Hindlimb muscle (tissue), 1 donor: ENCODE data around the gene FBXO39. TPM values are rescaled to one million over a fixed set of nuclear protein-coding genes. Genes with fewer than 3 reads are reported as not detected.
"Not testable (repeated sequence)": the region's sequence is repeated elsewhere in the genome, so short reads cannot be mapped to it uniquely, and the experiment has no call there.

ENCODE experiments used
- DNase-seq: peaks from one replicate; pipeline ENCODE4 v3.0.0-alpha.2; 2013
- polyA plus RNA-seq: library from polyadenylated mRNA; unstranded; fragments of 120-200 nt; gene quantifications from one replicate; pipeline ENCODE4 v1.2.1, GENCODE V29; 2013; ENCODE audit not compliant: insufficient read length

The FBXO39 gene
- polyA plus RNA-seq, 1 donor, result not detected

DNA sequence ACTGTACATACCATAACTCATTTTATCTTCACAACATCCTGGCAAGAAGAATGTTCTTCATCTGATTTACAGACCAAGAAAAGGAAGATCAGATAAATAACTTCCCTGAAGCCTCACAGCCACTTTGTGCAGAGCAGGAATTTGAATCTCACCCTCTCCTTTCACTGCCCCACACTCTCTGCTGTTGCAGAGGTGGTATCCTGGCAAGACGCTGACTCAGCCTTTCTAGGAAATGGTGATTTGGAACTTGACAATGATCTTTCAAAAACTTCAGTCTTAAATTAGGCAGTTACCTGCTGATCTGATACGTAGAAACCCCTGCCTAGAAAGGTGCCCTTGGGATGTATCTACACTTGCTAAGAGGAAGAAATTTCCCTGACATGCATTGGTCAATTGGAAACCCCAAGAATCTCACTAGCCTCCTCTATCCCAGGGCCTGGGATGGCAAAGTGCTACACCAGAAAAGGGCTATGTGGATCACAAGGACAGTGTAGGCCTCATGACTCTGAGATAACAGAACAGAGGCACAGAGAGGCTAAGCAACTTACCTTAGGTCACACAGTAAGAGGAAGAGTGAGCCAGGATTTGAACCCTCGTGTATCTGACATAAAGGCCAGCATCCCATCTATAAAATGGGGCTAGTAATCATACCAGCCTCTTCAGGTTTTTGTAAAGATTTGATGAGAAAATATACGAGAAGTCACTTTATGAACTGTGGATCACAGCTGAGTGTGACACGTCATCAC, 17.9 kb downstream of the FBXO39 start:
- DNase-seq, result no peak

DNA sequence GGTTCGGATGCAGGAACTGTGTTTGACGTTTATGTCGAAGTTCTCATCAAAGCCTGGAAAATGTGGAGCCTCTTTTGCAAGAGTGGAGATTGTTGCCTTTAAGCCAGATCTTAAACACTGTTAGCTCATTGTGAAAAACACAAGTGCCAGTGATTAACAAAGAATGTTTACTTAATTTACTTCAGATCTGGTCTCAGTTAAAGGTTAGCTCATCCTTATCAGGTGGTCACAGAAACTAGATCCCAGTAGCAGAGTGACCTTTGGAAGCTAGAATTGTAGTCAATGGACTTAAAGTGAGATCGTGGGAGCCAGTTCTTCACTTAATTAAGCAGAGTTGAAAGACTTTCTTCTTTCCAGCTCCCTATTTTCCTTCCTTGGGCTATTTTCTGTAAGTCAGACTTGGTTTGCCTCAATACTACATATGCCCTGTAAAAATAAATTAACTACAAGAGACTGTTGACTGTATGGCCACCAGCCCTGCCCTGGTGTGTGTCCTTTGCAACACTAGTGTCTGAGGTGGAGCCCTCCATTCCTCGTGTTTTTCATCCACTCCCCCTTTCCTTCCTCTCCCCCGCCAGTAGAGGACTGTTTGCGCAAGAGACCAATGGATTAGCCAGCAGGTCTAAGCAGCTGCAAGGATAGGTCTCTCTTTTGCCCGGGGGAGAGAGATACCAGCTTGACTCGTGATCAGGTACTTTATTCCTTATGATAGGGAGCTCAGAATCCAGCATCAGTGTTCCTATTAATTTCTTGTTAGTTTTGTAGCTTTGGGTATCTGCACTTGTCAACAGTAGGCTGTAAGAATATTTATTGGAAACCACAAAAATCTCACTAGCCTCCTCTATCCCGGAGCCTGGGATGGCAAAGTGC, 20.2 kb downstream of the FBXO39 start:
- DNase-seq, result no peak

DNA sequence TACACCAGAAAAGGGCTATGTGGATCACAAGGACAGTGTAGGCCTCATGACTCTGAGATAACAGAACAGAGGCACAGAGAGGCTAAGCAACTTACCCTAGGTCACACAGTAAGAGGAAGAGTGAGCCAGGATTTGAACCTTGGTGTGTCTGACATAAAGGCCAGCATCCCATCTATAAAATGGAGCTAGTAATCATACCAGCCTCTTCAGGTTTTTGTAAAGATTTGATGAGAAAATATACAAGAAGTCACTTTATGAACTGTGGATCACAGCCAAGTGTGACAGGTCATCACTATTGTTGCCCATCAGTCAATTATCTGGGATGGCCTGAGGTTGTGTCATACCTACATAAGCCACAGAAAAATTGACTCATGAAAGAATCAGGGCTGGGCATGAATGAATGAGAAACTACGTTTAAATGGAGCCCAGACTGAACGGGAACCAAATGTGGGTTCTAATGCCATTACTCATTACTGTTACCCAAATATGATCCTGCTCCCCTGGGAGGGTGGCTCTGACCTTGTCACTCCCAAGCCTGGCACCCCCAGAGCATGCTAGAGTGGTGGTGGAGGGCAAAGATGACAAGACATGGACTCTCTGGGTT, 21.0 kb downstream of the FBXO39 start:
- no peak for DNase-seq

GRCh38 chr17:6797718-6798351, 21.8 kb downstream of the FBXO39 start:
- DNase-seq, result no peak

- DNase-seq, result no peak
These were observed 23.7 kb downstream of the FBXO39 start for GRCh38 chr17:6799738-6800137.

GRCh38 chr17:6800422-6801027, 24.5 kb downstream of the FBXO39 start:
- DNase-seq, result no peak

DNA sequence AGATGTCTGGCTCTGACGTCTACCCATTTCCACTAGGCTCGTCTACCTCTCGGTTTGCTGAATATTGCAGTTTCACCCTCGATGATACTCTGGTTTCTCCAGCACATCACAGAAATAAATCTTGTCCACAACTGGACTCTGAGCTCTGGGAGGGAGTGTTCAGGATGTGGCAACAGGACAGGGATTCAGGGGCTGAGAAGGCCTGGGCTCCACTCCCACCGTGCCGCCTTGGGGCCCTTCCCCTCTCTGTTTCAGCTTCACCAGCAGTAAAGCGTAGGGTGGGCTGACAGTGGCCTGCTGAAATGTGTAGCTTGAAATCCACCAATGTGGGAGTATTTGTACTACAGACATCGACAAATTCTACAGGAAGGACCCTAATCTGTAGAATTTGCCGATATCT, 35.5 kb downstream of the FBXO39 start:
- DNase-seq, result no peak

- no peak for DNase-seq
These were observed 36.3 kb downstream of the FBXO39 start for GRCh38 chr17:6812295-6812694.

- no peak for DNase-seq
These were observed 39.8 kb downstream of the FBXO39 start for GRCh38 chr17:6815775-6816174.

DNA sequence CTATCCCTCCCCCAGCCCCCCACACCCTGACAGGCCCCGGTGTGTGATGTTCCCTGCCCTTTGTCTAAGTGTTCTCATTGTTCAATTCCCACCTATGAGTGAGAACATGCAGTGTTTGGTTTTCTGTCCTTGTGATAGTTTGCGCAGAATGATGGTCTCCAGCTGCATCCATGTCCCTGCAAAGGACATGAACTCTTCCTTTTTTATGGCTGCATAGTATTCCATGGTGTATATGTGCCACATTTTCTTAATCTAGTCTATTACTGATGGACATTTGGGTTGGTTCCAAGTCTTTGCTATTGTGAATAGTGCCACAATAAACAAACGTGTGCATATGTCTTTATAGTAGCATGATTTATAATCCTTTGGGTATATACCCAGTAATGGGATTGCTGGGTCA, 40.4 kb downstream of the FBXO39 start:
- DNase-seq, result not testable (repeated sequence)

GRCh38 chr17:6818938-6819337, 42.9 kb downstream of the FBXO39 start:
- no peak for DNase-seq

DNA sequence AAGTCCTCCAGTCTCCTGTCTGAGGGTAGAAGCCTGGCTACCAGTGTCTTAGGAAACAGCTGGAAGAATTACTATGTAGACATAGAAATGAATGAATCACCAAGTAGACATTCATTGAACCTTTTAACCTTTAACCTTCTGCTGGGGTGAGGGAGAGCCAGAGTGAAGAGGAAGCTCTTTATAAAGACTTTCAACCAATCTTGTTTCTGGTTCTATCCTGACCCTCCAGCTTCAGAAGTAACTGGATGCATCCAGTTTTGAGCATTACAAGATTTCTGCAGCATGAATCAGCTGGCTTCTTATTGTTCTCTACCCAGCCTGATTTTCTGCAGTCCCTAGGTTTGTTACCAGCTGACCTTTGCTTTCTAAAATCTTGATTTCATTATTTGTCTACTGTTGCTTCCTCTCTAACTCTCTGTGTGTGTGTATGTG, 47.0 kb downstream of the FBXO39 start:
- DNase-seq, result no peak

DNA sequence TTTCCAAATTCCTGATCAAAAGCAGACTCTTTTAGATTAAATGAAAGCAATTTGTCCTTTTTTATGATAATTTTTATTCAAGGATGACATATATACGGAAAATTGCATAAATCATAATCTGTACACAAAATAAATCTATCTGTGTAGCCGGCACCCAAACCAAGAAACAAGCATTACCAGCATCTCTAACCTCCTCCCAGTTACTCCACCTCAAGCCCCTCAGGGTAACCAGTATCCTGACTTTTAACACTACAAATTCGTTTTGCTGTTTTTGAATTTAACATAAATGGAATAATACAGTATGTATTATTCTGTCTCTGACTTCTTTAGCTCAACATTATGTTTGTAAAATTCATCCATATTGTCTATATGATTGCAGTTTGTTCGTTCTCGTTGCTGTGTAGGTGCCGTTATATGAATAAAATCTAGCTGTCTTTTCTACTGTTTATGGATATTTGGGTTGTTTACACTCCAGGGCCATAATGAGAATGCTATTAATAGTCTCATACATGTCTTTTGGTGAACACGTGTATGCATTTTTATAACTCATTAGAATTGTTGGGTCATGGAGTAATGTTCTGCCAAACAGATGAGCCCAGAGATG, 54.5 kb downstream of the FBXO39 start:
- DNase-seq, result no peak

GRCh38 chr17:6831661-6832263, 55.7 kb downstream of the FBXO39 start, which contains the start of gene TEKT1:
TSS of gene TEKT1 (minus strand) at chr17:6831729. CDS start at chr17:6830376, 1,353 bp downstream.
- peak; percentile 56 for DNase-seq

Other genes starting within 250 kb of the FBXO39 start
- gene PITPNM3, start 219.7 kb upstream of the FBXO39 start, polyA plus RNA-seq, result 5.9 TPM
- 12.9 TPM for gene KIAA0753, start 135.5 kb upstream of the FBXO39 start, polyA plus RNA-seq
- gene TXNDC17, start 135.2 kb upstream of the FBXO39 start, polyA plus RNA-seq, result 39.6 TPM
- 12.2 TPM for gene MED31, start 124.6 kb upstream of the FBXO39 start, polyA plus RNA-seq
- gene C17orf100, start 124.5 kb upstream of the FBXO39 start, polyA plus RNA-seq, result 3.6 TPM
- not detected for gene SLC13A5, start 62.8 kb upstream of the FBXO39 start, polyA plus RNA-seq
- 15.2 TPM for gene XAF1, start 20.2 kb upstream of the FBXO39 start, polyA plus RNA-seq
- gene TEKT1, start 55.5 kb downstream of the FBXO39 start, polyA plus RNA-seq, result not detected
- gene ALOX12, start 219.8 kb downstream of the FBXO39 start, polyA plus RNA-seq, result 0.79 TPM
- gene RNASEK, start 236.4 kb downstream of the FBXO39 start, polyA plus RNA-seq, result 123 TPM
- 20.9 TPM for gene BCL6B, start 246.8 kb downstream of the FBXO39 start, polyA plus RNA-seq